Activated gamma-delta T cell treated with Interleukin-2 at 50 U/mL for 16 hours (primary cell): ENCODE measurements around the gene TTC7B.

Source experiments
- DNase-seq: peaks from one replicate; pipeline ENCODE4 v3.0.0-alpha.2; 2020

TTC7B gene

GRCh38 chr14:90583916-90584605 is 232.2 kb downstream of the TTC7B start:
- DNase-seq = no peak

GRCh38 chr14:90583427-90583826 is 232.8 kb downstream of the TTC7B start:
- DNase-seq = no peak

- no peak for DNase-seq
Measured at GRCh38 chr14:90582166-90582565, 234.1 kb downstream of the TTC7B start.

GRCh38 chr14:90581745-90582144 is 234.5 kb downstream of the TTC7B start:
- no peak for DNase-seq

GRCh38 chr14:90580377-90581335 is 235.6 kb downstream of the TTC7B start:
- DNase-seq = no peak

- no peak for DNase-seq
Measured at GRCh38 chr14:90579816-90580215, 236.4 kb downstream of the TTC7B start.

- no peak for DNase-seq
Measured at GRCh38 chr14:90579088-90579487, 237.1 kb downstream of the TTC7B start.

GRCh38 chr14:90578283-90578985 is 237.8 kb downstream of the TTC7B start:
- DNase-seq = no peak

- DNase-seq = no peak
Measured at GRCh38 chr14:90577661-90578282, 238.5 kb downstream of the TTC7B start.

- no peak for DNase-seq
Measured at GRCh38 chr14:90576981-90577660, 239.1 kb downstream of the TTC7B start.

GRCh38 chr14:90576581-90576980 is 239.6 kb downstream of the TTC7B start:
- DNase-seq = no peak

- no peak for DNase-seq
Measured at GRCh38 chr14:90575781-90576180, 240.4 kb downstream of the TTC7B start.

- no peak for DNase-seq
Measured at GRCh38 chr14:90575336-90575735, 240.9 kb downstream of the TTC7B start.

GRCh38 chr14:90574188-90575131 is 241.8 kb downstream of the TTC7B start:
- no peak for DNase-seq

GRCh38 chr14:90573385-90574105 is 242.7 kb downstream of the TTC7B start:
- no peak for DNase-seq

GRCh38 chr14:90572441-90573150 is 243.6 kb downstream of the TTC7B start:
- no peak for DNase-seq

- no peak for DNase-seq
Measured at GRCh38 chr14:90571149-90571947, 244.9 kb downstream of the TTC7B start.

- DNase-seq = no peak
Measured at GRCh38 chr14:90570461-90570860, 245.8 kb downstream of the TTC7B start.
